Mammary epithelial cell (primary cell): ENCODE results near the gene POLDIP3.
"Not testable (repeated sequence)": the region's sequence is repeated elsewhere in the genome, so short reads cannot be mapped to it uniquely, and the experiment has no call there.

Experiments used
- EZH2 ChIP-seq: IDR thresholded peaks from 2 replicates; pipeline ENCODE4 v1.6.1; 2012; ENCODE audit warnings: low read length, inconsistent platforms, borderline replicate concordance
- TF ChIP-seq, protein P1 (sequence below), 2 donors: IDR thresholded peaks in 1 of 2; conservative IDR thresholded peaks in 1 of 2; 2 replicates each; pipeline ENCODE4 v1.5.1; 2011 to 2012; ENCODE audit warnings: inconsistent platforms in 2 of 2, low read length in 2 of 2, mild to moderate bottlenecking in 2 of 2, control low read depth in 1 of 2, low read depth in 1 of 2; ENCODE audit not compliant: insufficient read depth in 1 of 2; ENCODE audit errors: extremely low read depth in 1 of 2

DNA sequence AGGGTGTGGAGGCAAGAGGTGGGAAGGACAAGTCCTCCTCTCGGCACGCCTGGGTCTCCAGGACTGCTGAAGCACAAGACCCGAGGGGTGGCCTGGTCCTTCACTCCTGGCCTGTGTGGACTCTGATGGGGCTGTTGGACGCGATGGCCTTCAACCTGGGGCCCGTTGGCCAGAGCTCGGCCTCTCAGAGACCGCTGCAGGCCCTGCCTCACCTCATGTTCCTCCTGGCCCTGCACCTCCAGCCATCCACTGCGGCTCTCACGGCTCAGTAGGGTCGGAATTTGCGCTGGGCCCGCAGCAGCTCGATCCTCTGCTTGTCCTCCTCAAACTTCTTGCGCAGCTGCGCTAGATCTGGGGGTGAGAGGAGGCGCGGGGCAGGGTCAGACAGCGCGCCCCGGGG is 40.2 kb downstream of the POLDIP3 start:
- not testable (repeated sequence) for TF ChIP-seq EZH2
- TF ChIP-seq, protein P1, sequence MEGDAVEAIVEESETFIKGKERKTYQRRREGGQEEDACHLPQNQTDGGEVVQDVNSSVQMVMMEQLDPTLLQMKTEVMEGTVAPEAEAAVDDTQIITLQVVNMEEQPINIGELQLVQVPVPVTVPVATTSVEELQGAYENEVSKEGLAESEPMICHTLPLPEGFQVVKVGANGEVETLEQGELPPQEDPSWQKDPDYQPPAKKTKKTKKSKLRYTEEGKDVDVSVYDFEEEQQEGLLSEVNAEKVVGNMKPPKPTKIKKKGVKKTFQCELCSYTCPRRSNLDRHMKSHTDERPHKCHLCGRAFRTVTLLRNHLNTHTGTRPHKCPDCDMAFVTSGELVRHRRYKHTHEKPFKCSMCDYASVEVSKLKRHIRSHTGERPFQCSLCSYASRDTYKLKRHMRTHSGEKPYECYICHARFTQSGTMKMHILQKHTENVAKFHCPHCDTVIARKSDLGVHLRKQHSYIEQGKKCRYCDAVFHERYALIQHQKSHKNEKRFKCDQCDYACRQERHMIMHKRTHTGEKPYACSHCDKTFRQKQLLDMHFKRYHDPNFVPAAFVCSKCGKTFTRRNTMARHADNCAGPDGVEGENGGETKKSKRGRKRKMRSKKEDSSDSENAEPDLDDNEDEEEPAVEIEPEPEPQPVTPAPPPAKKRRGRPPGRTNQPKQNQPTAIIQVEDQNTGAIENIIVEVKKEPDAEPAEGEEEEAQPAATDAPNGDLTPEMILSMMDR (conservative IDR thresholded peaks at IDR 0.05 in 1 of 2, IDR thresholded peaks at IDR 0.05 in 1 of 2; ENCODE audit: extremely low read depth in 1 of 2, insufficient read depth in 1 of 2, low read depth in 1 of 2, low read length in 2 of 2), result not testable (repeated sequence)
